Transverse colon (tissue), 4 donors: ENCODE measurements around the gene TRANK1. TPM values are rescaled to one million over a fixed set of nuclear protein-coding genes. Genes with fewer than 3 reads are reported as not detected.

Experiments
- DNase-seq: peaks from one replicate; pipeline ENCODE4 v3.0.0-alpha.2; 2019
- H3K27ac ChIP-seq, 4 donors: fragments of 200-600 bp; sonication (generic); 2 replicates each; pipeline ENCODE4 v1.5.1; 2016 to 2018; ENCODE audit warnings: inconsistent platforms in 4 of 4
- H3K27me3 ChIP-seq: fragments of 200-600 bp; sonication (generic); 2 replicates; pipeline ENCODE4 v1.5.1; 2017; ENCODE audit warnings: inconsistent platforms
- H3K36me3 ChIP-seq, 4 donors: fragments of 200-600 bp; sonication (generic); 2 replicates each; pipeline ENCODE4 v1.5.1; 2017 to 2019; ENCODE audit warnings: inconsistent platforms in 4 of 4
- H3K4me1 ChIP-seq, 4 donors: fragments of 200-600 bp; sonication (generic); 2 replicates each; pipeline ENCODE4 v1.5.1; 2017 to 2020; ENCODE audit warnings: inconsistent platforms in 4 of 4
- H3K4me3 ChIP-seq, 4 donors: fragments of 200-600 bp; sonication (generic); 1 replicate in 1 of 4; 2 replicates in 3 of 4; pipeline versions ENCODE4 v1.5.1 to v1.6.1; 2017 to 2019; ENCODE audit warnings: inconsistent platforms in 4 of 4
- H3K9me3 ChIP-seq, 2 donors: fragments of 200-600 bp; sonication (generic); 2 replicates each; pipeline ENCODE4 v1.5.1; 2017 to 2019; ENCODE audit warnings: inconsistent platforms in 2 of 2
- EP300 ChIP-seq: sonication (generic); formaldehyde crosslinking; IDR thresholded peaks from one replicate; pipeline ENCODE4 v1.6.1; 2017; ENCODE audit warnings: antibody characterized with exemption, low read depth
- POLR2A ChIP-seq: fragments of 450-650 bp; IDR thresholded peaks from one replicate; pipeline ENCODE4 v1.6.1; 2016; ENCODE audit warnings: antibody characterized with exemption, mild to moderate bottlenecking, moderate library complexity
- POLR2AphosphoS5 ChIP-seq, 3 donors: sonication (generic); formaldehyde crosslinking; IDR thresholded peaks; one replicate each; pipeline ENCODE4 v1.6.1; 2016; ENCODE audit warnings: antibody characterized with exemption in 3 of 3
- WGBS, 2 donors: methylation state at CpG; one replicate each; pipeline ENCODE4 v1.1.5; 2018; ENCODE audit warnings: low coverage in 1 of 2; 5-methylcytosine and 5-hydroxymethylcytosine counted together
- in situ Hi-C, 4 donors: fragments of 200-750 bp; cut with MboI; loops; one replicate each; pipeline versions ENCODE4 v1.15.0 to v1.15.1; 2017; ENCODE audit warnings: low sequenced_read_pairs in 3 of 4, low pct_ligation_motif_present in 1 of 4, low pct_unique_long_range_greater_than_20kb in 1 of 4
- intact Hi-C: fragments of 100-400 bp; cut with DNase I; formaldehyde crosslinking; loops from one replicate; pipeline ENCODE4 v1.15.1; 2023; ENCODE audit warnings: low total_unique reads
- total RNA-seq, 4 donors: library from RNA; depleted of rRNA; stranded (reverse); fragments of >200 nt; gene quantifications; one replicate each; pipeline ENCODE4 v1.1.0, GENCODE V29; 2016
- TF ChIP-seq, protein P1 (sequence below), 5 experiments: fragments of 200-600 bp in 3 of 5; fragments of 450-650 bp in 2 of 5; sonication (generic) in 3 of 5; IDR thresholded peaks; 1 replicate in 2 of 5; 2 replicates in 3 of 5; pipeline ENCODE4 v1.5.1; 2016 to 2017; ENCODE audit warnings: antibody characterized with exemption in 5 of 5, inconsistent platforms in 3 of 5, mild to moderate bottlenecking in 2 of 5, moderate library complexity in 1 of 5

The TRANK1 gene
- total RNA-seq, 4 donors from 2014 or later, result 91.5 to 179 (median 116) TPM

- Histone ChIP-seq H3K4me1 (peaks cover 0 to 20% (median 9%) of the 10 kb centered on the region in 4 donors), H3K36me3 (no peaks in the 10 kb centered on the region), H3K27ac (no peak overlapping the region), H3K27me3 (no peaks in the 10 kb centered on the region), H3K9me3 (peaks cover 0 to 7% of the 10 kb centered on the region in 2 donors), H3K4me3 (no peak overlapping the region)
- intact Hi-C loops, result no loop called here
- DNase-seq, result no peak
- no peak for TF ChIP-seq EP300
- TF ChIP-seq, protein P1, sequence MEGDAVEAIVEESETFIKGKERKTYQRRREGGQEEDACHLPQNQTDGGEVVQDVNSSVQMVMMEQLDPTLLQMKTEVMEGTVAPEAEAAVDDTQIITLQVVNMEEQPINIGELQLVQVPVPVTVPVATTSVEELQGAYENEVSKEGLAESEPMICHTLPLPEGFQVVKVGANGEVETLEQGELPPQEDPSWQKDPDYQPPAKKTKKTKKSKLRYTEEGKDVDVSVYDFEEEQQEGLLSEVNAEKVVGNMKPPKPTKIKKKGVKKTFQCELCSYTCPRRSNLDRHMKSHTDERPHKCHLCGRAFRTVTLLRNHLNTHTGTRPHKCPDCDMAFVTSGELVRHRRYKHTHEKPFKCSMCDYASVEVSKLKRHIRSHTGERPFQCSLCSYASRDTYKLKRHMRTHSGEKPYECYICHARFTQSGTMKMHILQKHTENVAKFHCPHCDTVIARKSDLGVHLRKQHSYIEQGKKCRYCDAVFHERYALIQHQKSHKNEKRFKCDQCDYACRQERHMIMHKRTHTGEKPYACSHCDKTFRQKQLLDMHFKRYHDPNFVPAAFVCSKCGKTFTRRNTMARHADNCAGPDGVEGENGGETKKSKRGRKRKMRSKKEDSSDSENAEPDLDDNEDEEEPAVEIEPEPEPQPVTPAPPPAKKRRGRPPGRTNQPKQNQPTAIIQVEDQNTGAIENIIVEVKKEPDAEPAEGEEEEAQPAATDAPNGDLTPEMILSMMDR (IDR thresholded peaks at IDR 0.05), result peak in 2 of 5 experiments; percentile 15 to 17
- WGBS, 2 donors, result 87% methylated on average over 6 of the region's 6 CpGs; no CpG with 5 or more reads in 1 of the 2 donors
- in situ Hi-C loops, result no loop called here
Observed at GRCh38 chr3:36923523-36923943, 21.3 kb downstream of the TRANK1 start.

- TF ChIP-seq POLR2A (no peak), POLR2AphosphoS5 (IDR thresholded peaks at IDR 0.05) (no peak), EP300 (no peak)
- TF ChIP-seq, protein P1 (IDR thresholded peaks at IDR 0.05), result no peak
- 81 to 95% methylated on average over 7 of the region's 7 CpGs for WGBS, 2 donors
- DNase-seq, result no peak
- in situ Hi-C loops (no loop called here), intact Hi-C loops (no loop called here)
- peaks cover 0 to 30% (median 13%) of the 10 kb centered on the region in 4 donors for H3K4me1 ChIP-seq
- no peak overlapping the region for H3K27ac ChIP-seq
- H3K9me3 ChIP-seq, result peaks cover 0 to 7% of the 10 kb centered on the region in 2 donors
- H3K27me3 ChIP-seq, result no peaks in the 10 kb centered on the region
- H3K4me3 ChIP-seq, result no peak overlapping the region
- H3K36me3 ChIP-seq, result no peaks in the 10 kb centered on the region
Observed at GRCh38 chr3:36920884-36921567, 23.8 kb downstream of the TRANK1 start.

GRCh38 chr3:36919439-36920160 lies 25.3 kb downstream of the TRANK1 start:
- H3K4me1 ChIP-seq, result peaks cover 0 to 30% (median 13%) of the 10 kb centered on the region in 4 donors
- in situ Hi-C loops (no loop called here), intact Hi-C loops (no loop called here)
- peaks cover 0 to 7% of the 10 kb centered on the region in 2 donors for H3K9me3 ChIP-seq
- H3K4me3 ChIP-seq, result no peak overlapping the region
- no peaks in the 10 kb centered on the region for H3K27me3 ChIP-seq
- no peak for TF ChIP-seq POLR2A
- TF ChIP-seq, protein P1 (IDR thresholded peaks at IDR 0.05), result no peak
- WGBS, 2 donors, result 62 to 79% methylated on average over 3 to 4 of the region's 4 CpGs
- no peak for DNase-seq
- peak overlapping the region in 3 of 4 donors; percentile 14 to 48 (median 29) for H3K27ac ChIP-seq
- H3K36me3 ChIP-seq, result no peaks in the 10 kb centered on the region

GRCh38 chr3:36918050-36918449 lies 26.8 kb downstream of the TRANK1 start:
- WGBS, 2 donors, result 34 to 57% methylated on average over 2 of the region's 2 CpGs
- Histone ChIP-seq H3K4me3 (no peak overlapping the region), H3K9me3 (peaks cover 0 to 7% of the 10 kb centered on the region in 2 donors), H3K27me3 (no peaks in the 10 kb centered on the region), H3K36me3 (no peaks in the 10 kb centered on the region), H3K4me1 (peaks cover 0 to 34% (median 14%) of the 10 kb centered on the region in 4 donors), H3K27ac (peak overlapping the region in 2 of 4 donors; percentile 8 to 33)
- TF ChIP-seq, protein P1 (IDR thresholded peaks at IDR 0.05), result no peak
- no peak for TF ChIP-seq POLR2AphosphoS5 (IDR thresholded peaks at IDR 0.05)
- no peak for TF ChIP-seq EP300
- in situ Hi-C loops, result no loop called here
- intact Hi-C loops, result no loop called here
- no peak for DNase-seq
